DMS 273 (cell line): Measurements from ENCODE around the gene GALNS.
A peak's percentile ranks its signal among the peaks of the same experiment; 100 is the strongest.

Experiments
- DNase-seq: peaks from one replicate; lab custom pipeline; 2025; ENCODE audit not compliant: unreplicated experiment; lab: John Stamatoyannopoulos, UW

The GALNS gene

GRCh38 chr16:88787579-88788314 is 69.0 kb downstream of the GALNS start:
- no peak for DNase-seq

GRCh38 chr16:88785106-88785924 is 71.4 kb downstream of the GALNS start, which contains the start of gene PIEZO1:
PIEZO1 (minus strand) TSS chr16:88785220; CDS start chr16:88784964, 256 bp downstream.
- DNase-seq, result peak; percentile 83

GRCh38 chr16:88784856-88785105 is 72.0 kb downstream of the GALNS start:
- DNase-seq, result no peak

GRCh38 chr16:88784074-88784855 is 72.5 kb downstream of the GALNS start:
- DNase-seq, result peak; percentile 87

- peak; percentile 86 for DNase-seq
These were observed 73.2 kb downstream of the GALNS start for GRCh38 chr16:88783391-88784073.

- DNase-seq, result no peak
These were observed 74.0 kb downstream of the GALNS start for GRCh38 chr16:88782454-88783390.

GRCh38 chr16:88781140-88782077 is 75.3 kb downstream of the GALNS start:
- DNase-seq, result no peak

GRCh38 chr16:88780142-88781062 is 76.3 kb downstream of the GALNS start:
- DNase-seq, result no peak

- DNase-seq, result no peak
These were observed 77.2 kb downstream of the GALNS start for GRCh38 chr16:88779406-88780141.

GRCh38 chr16:88778541-88779065 is 78.1 kb downstream of the GALNS start:
- DNase-seq, result no peak

GRCh38 chr16:88778271-88778525 is 78.5 kb downstream of the GALNS start:
- DNase-seq, result peak; percentile 48

- DNase-seq, result peak; percentile 42
These were observed 79.1 kb downstream of the GALNS start for GRCh38 chr16:88777471-88778270.

GRCh38 chr16:88775825-88776224 is 80.9 kb downstream of the GALNS start:
- DNase-seq, result no peak

- DNase-seq, result no peak
These were observed 82.0 kb downstream of the GALNS start for GRCh38 chr16:88774544-88775393.

- peak; percentile 50 for DNase-seq
These were observed 82.9 kb downstream of the GALNS start for GRCh38 chr16:88773812-88774291.
